Metanephros (tissue), 1 donor: Measurements from ENCODE around the gene MRLN. TPM values are rescaled to one million over a fixed set of nuclear protein-coding genes. Genes with fewer than 3 reads are reported as not detected.

Experiments
- total RNA-seq: library from RNA; depleted of rRNA; stranded (reverse); fragments of >200 nt; gene quantifications from one replicate; pipeline ENCODE4 v1.2.3, GENCODE V29; 2014

Gene MRLN
- total RNA-seq = 26.3 TPM

DNA sequence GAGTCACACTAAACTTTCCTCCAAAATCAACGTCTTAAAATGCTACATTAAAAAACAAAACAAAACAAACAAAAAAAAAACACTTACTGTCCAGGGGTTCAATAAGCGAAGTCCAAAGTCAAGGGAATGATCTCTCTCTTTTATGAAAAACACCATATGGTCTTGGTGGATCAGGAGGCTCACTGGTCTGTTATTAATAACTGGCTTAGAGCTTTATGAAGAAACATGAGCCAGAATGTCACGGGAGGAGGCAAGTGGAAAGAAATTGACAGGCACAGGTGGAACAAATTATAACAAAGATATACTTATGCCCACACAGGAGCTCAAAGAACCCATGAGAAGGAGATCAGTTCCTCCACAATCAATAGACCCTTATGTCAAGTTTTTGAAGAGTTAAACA is at the start of gene MRLN:
MRLN (minus strand) TSS at position 189 of the 400 bp plus-strand sequence.

GRCh38 chr10:59709395-59710125 is 43.7 kb downstream of the MRLN start, which contains the start of gene SLC16A9:
TSS of gene SLC16A9 (minus strand) at chr10:59709850. CDS start at chr10:59684291, 25,559 bp downstream.

Other genes with a start within 250 kb of the MRLN start
- 15.4 TPM for gene SLC16A9, start 43.6 kb downstream of the MRLN start, total RNA-seq
- 26.5 TPM for gene CCDC6, start 153.1 kb upstream of the MRLN start, total RNA-seq